H1 (cell line): ENCODE results near the gene WDR4.
"Not testable (repeated sequence)": the region's sequence is repeated elsewhere in the genome, so short reads cannot be mapped to it uniquely, and the experiment has no call there.

Experiments
- BACH1 ChIP-seq: IDR thresholded peaks from 2 replicates; pipeline ENCODE4 v1.6.1; 2012; ENCODE audit warnings: low read length, improper control_type of control experiment
- CREB1 ChIP-seq: IDR thresholded peaks from 2 replicates; pipeline ENCODE4 v1.6.1; 2012; ENCODE audit warnings: inconsistent platforms
- EZH2 ChIP-seq: fragments of 200-600 bp; sonication (generic); IDR thresholded peaks from 2 replicates; pipeline ENCODE4 v1.7.1; 2012; ENCODE audit warnings: low read depth, mild to moderate bottlenecking, moderate library complexity, low read length, inconsistent platforms; ENCODE audit not compliant: severe bottlenecking
- POLR2A ChIP-seq, 2 experiments: IDR thresholded peaks; 1 replicate in 1 of 2; 2 replicates in 1 of 2; pipeline ENCODE4 v1.6.1; 2011; ENCODE audit warnings: low read depth in 2 of 2, low read length in 2 of 2, mild to moderate bottlenecking in 2 of 2; ENCODE audit errors: control extremely low read depth in 1 of 2
- POLR2AphosphoS5 ChIP-seq: IDR thresholded peaks from 2 replicates; pipeline ENCODE4 v1.6.1; 2011; ENCODE audit warnings: low read depth, low read length
- RXRA ChIP-seq: IDR thresholded peaks from 2 replicates; pipeline ENCODE4 v1.6.1; 2011; ENCODE audit warnings: low read depth, mild to moderate bottlenecking, low read length, moderate library complexity; ENCODE audit not compliant: insufficient read depth
- SIN3A ChIP-seq, 2 experiments: IDR thresholded peaks in 1 of 2; conservative IDR thresholded peaks in 1 of 2; 2 replicates each; pipeline ENCODE4 v1.6.1; 2011 to 2012; ENCODE audit warnings: low read length in 2 of 2, improper control_type of control experiment in 1 of 2, low read depth in 1 of 2, mild to moderate bottlenecking in 1 of 2
- SP2 ChIP-seq: IDR thresholded peaks from 2 replicates; pipeline ENCODE4 v1.6.1; 2012; ENCODE audit warnings: mild to moderate bottlenecking, low read length, inconsistent platforms
- SRF ChIP-seq: IDR thresholded peaks from 2 replicates; pipeline ENCODE4 v1.6.1; 2011; ENCODE audit warnings: mild to moderate bottlenecking, low read depth, low read length, moderate library complexity
- TCF12 ChIP-seq: IDR thresholded peaks from 2 replicates; pipeline ENCODE4 v1.6.1; 2011; ENCODE audit warnings: low read depth, mild to moderate bottlenecking, low read length
- TF ChIP-seq, protein P1 (sequence below), 3 experiments: IDR thresholded peaks; 1 replicate in 2 of 3; 2 replicates in 1 of 3; pipeline versions ENCODE4 v1.5.1 to v1.6.1; 2011; ENCODE audit warnings: low read length in 3 of 3, mild to moderate bottlenecking in 3 of 3, inconsistent platforms in 2 of 3, low read depth in 1 of 3, moderate library complexity in 1 of 3; ENCODE audit not compliant: insufficient read depth in 1 of 3; ENCODE audit errors: control extremely low read depth in 1 of 3
- TF ChIP-seq, protein P2 (sequence below): IDR thresholded peaks from 2 replicates; pipeline ENCODE4 v1.6.1; 2012; ENCODE audit warnings: low read length, inconsistent platforms

DNA sequence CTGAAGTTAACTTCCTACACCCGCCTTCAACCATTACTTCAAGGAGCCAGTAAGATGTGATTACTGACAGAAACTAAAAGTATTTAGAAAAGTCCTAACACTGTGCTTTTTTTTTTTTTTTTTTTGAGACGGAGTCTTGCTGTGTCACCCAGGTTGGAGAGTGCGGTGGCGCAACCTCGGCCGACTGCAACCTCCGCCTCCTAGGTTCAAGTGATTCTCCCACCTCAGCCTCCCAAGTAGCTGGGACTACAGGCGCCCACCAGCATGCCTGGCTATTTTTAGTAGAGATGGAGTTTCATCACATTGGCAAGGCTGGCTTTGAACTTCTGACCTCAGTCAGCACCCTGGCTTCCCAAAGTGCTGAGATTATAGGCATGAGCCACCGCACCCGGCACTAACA lies 3.5 kb downstream of the WDR4 start:
- TF ChIP-seq POLR2AphosphoS5; SRF; RXRA; SP2; TCF12; SIN3A (conservative IDR thresholded peaks at IDR 0.05 in 1 of 2, IDR thresholded peaks at IDR 0.05 in 1 of 2; ENCODE audit: low read depth in 1 of 2, low read length in 2 of 2); CREB1; EZH2; BACH1; POLR2A (IDR thresholded peaks at IDR 0.05; ENCODE audit: control extremely low read depth in 1 of 2, low read depth in 2 of 2, low read length in 2 of 2): not testable (repeated sequence)
- TF ChIP-seq, protein P1, sequence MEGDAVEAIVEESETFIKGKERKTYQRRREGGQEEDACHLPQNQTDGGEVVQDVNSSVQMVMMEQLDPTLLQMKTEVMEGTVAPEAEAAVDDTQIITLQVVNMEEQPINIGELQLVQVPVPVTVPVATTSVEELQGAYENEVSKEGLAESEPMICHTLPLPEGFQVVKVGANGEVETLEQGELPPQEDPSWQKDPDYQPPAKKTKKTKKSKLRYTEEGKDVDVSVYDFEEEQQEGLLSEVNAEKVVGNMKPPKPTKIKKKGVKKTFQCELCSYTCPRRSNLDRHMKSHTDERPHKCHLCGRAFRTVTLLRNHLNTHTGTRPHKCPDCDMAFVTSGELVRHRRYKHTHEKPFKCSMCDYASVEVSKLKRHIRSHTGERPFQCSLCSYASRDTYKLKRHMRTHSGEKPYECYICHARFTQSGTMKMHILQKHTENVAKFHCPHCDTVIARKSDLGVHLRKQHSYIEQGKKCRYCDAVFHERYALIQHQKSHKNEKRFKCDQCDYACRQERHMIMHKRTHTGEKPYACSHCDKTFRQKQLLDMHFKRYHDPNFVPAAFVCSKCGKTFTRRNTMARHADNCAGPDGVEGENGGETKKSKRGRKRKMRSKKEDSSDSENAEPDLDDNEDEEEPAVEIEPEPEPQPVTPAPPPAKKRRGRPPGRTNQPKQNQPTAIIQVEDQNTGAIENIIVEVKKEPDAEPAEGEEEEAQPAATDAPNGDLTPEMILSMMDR (IDR thresholded peaks at IDR 0.05; ENCODE audit: control extremely low read depth in 1 of 3, insufficient read depth in 1 of 3, low read depth in 1 of 3, low read length in 3 of 3): not testable (repeated sequence)
- TF ChIP-seq, protein P2, sequence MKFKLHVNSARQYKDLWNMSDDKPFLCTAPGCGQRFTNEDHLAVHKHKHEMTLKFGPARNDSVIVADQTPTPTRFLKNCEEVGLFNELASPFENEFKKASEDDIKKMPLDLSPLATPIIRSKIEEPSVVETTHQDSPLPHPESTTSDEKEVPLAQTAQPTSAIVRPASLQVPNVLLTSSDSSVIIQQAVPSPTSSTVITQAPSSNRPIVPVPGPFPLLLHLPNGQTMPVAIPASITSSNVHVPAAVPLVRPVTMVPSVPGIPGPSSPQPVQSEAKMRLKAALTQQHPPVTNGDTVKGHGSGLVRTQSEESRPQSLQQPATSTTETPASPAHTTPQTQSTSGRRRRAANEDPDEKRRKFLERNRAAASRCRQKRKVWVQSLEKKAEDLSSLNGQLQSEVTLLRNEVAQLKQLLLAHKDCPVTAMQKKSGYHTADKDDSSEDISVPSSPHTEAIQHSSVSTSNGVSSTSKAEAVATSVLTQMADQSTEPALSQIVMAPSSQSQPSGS: not testable (repeated sequence)
